Astrocyte (in vitro differentiated cells and primary cell): ENCODE measurements around the gene OGFOD3. TPM values are rescaled to one million over a fixed set of nuclear protein-coding genes. Genes with fewer than 3 reads are reported as not detected.

Experiments
- DNase-seq: peaks from one replicate; pipeline ENCODE4 v3.0.0-alpha.2; 2010; ENCODE audit warnings: low read depth
- FAIRE-seq: peaks from 2 replicates; lab custom pipeline; 2011; peaks lifted over from hg19 to GRCh38; lab: Jason Lieb, UNC
- H2AFZ ChIP-seq: 2 replicates; pipeline ENCODE4 v1.6.0; 2012; ENCODE audit warnings: low read depth, low read length, inconsistent platforms
- H3K27ac ChIP-seq: 2 replicates; pipeline ENCODE4 v1.5.1; 2011; ENCODE audit warnings: low read depth, low read length, inconsistent platforms
- H3K27me3 ChIP-seq: 2 replicates; pipeline ENCODE4 v1.6.0; 2011; ENCODE audit warnings: low read length, inconsistent platforms; ENCODE audit not compliant: insufficient read depth
- H3K36me3 ChIP-seq: 2 replicates; pipeline ENCODE4 v1.5.1; 2011; ENCODE audit warnings: low read length, inconsistent platforms; ENCODE audit not compliant: insufficient read depth
- H3K4me1 ChIP-seq: 2 replicates; pipeline ENCODE4 v1.5.1; 2011; ENCODE audit warnings: low read length, inconsistent platforms; ENCODE audit not compliant: insufficient read depth
- H3K4me2 ChIP-seq: 2 replicates; pipeline ENCODE4 v1.6.0; 2012; ENCODE audit warnings: low read length, inconsistent platforms
- H3K4me3 ChIP-seq: 2 replicates; pipeline ENCODE4 v1.5.1; 2011; ENCODE audit warnings: low read depth, mild to moderate bottlenecking, low read length, inconsistent platforms; ENCODE audit not compliant: insufficient read depth
- H3K79me2 ChIP-seq: 2 replicates; pipeline ENCODE4 v1.6.0; 2012; ENCODE audit warnings: mild to moderate bottlenecking, low read length, inconsistent platforms; ENCODE audit not compliant: insufficient read depth
- H3K9ac ChIP-seq: 2 replicates; pipeline ENCODE4 v1.6.0; 2012; ENCODE audit warnings: mild to moderate bottlenecking, low read length, inconsistent platforms
- H3K9me3 ChIP-seq: 2 replicates; pipeline ENCODE4 v1.5.1; 2012; ENCODE audit warnings: low read depth, mild to moderate bottlenecking, low read length, inconsistent platforms; ENCODE audit not compliant: insufficient read depth
- H4K20me1 ChIP-seq: 2 replicates; pipeline ENCODE4 v1.6.0; 2012; ENCODE audit warnings: low read length, inconsistent platforms; ENCODE audit not compliant: insufficient read depth
- H3K27ac Mint-ChIP-seq: one replicate; pipeline ENCODE4 v1.8.0; 2021; ENCODE audit warnings: mild to moderate bottlenecking, mixed read lengths; ENCODE audit not compliant: unreplicated experiment
- H3K27me3 Mint-ChIP-seq: one replicate; pipeline ENCODE4 v1.8.0; 2021; ENCODE audit warnings: low read depth, mixed read lengths; ENCODE audit not compliant: unreplicated experiment
- H3K36me3 Mint-ChIP-seq: one replicate; pipeline ENCODE4 v1.8.0; 2021; ENCODE audit warnings: low read depth, mixed read lengths; ENCODE audit not compliant: unreplicated experiment
- H3K4me1 Mint-ChIP-seq: one replicate; pipeline ENCODE4 v1.8.0; 2021; ENCODE audit warnings: low read depth, mixed read lengths; ENCODE audit not compliant: unreplicated experiment
- H3K4me3 Mint-ChIP-seq: one replicate; pipeline ENCODE4 v1.8.0; 2021; ENCODE audit warnings: mild to moderate bottlenecking, moderate library complexity, mixed read lengths; ENCODE audit not compliant: unreplicated experiment
- H3K9me3 Mint-ChIP-seq: one replicate; pipeline ENCODE4 v1.8.0; 2021; ENCODE audit warnings: mild to moderate bottlenecking, mixed read lengths; ENCODE audit not compliant: unreplicated experiment
- CTCF ChIP-seq: IDR thresholded peaks from 2 replicates; pipeline ENCODE4 v1.5.1; 2011; ENCODE audit warnings: low read depth, mild to moderate bottlenecking, inconsistent platforms, low read length, moderate library complexity; ENCODE audit not compliant: insufficient read depth
- EZH2 ChIP-seq: IDR thresholded peaks from 2 replicates; pipeline ENCODE4 v1.6.1; 2012; ENCODE audit warnings: mild to moderate bottlenecking, low read length, inconsistent platforms; ENCODE audit not compliant: insufficient read depth
- total RNA-seq: library from RNA; stranded (reverse); gene quantifications from 2 replicates; pipeline ENCODE4 v1.2.1, GENCODE V29; 2021

OGFOD3 gene
- total RNA-seq, 1 donor from 2014 or later = 20.9 TPM

- no peaks in the 10 kb centered on the region for H3K36me3 ChIP-seq
- Mint-ChIP-seq H3K27ac (no peak overlapping the region), H3K27me3 (peaks cover 11% of the 10 kb centered on the region), H3K4me3 (no peak overlapping the region), H3K9me3 (no peaks in the 10 kb centered on the region), H3K36me3 (peaks cover 2% of the 10 kb centered on the region), H3K4me1 (no peaks in the 10 kb centered on the region)
- H3K9me3 ChIP-seq = no peaks in the 10 kb centered on the region
- TF ChIP-seq EZH2 (no peak), CTCF (no peak)
- H2AFZ ChIP-seq = no peak overlapping the region
- H3K4me1 ChIP-seq = no peaks in the 10 kb centered on the region
- no peak overlapping the region for H3K4me3 ChIP-seq
- no peak overlapping the region for H3K27ac ChIP-seq
- H3K4me2 ChIP-seq = no peak overlapping the region
- H3K9ac ChIP-seq = no peak overlapping the region
- peaks cover 4% of the 10 kb centered on the region for H4K20me1 ChIP-seq
- no peaks in the 10 kb centered on the region for H3K79me2 ChIP-seq
- H3K27me3 ChIP-seq = peaks cover 7% of the 10 kb centered on the region
- DNase-seq = peak; percentile 7
- FAIRE-seq = no peak
Measured at GRCh38 chr17:82388223-82388921, 30.0 kb downstream of the OGFOD3 start.

- no peak overlapping the region for H2AFZ ChIP-seq
- H3K4me1 Mint-ChIP-seq = no peaks in the 10 kb centered on the region
- H3K27ac Mint-ChIP-seq = peak overlapping the region; percentile 67
- FAIRE-seq (no peak), DNase-seq (no peak)
- no peak overlapping the region for H3K4me3 ChIP-seq
- H3K27ac ChIP-seq = no peak overlapping the region
- peaks cover 7% of the 10 kb centered on the region for H3K27me3 ChIP-seq
- H3K9me3 ChIP-seq = no peaks in the 10 kb centered on the region
- peaks cover 4% of the 10 kb centered on the region for H4K20me1 ChIP-seq
- H3K36me3 Mint-ChIP-seq = peaks cover 2% of the 10 kb centered on the region
- peaks cover 11% of the 10 kb centered on the region for H3K27me3 Mint-ChIP-seq
- no peak overlapping the region for H3K4me3 Mint-ChIP-seq
- no peaks in the 10 kb centered on the region for H3K36me3 ChIP-seq
- H3K4me1 ChIP-seq = no peaks in the 10 kb centered on the region
- TF ChIP-seq EZH2 = no peak
- H3K9ac ChIP-seq = no peak overlapping the region
- H3K79me2 ChIP-seq = no peaks in the 10 kb centered on the region
- H3K9me3 Mint-ChIP-seq = no peaks in the 10 kb centered on the region
- no peak overlapping the region for H3K4me2 ChIP-seq
Measured at GRCh38 chr17:82387705-82388106, 30.7 kb downstream of the OGFOD3 start.

GRCh38 chr17:82386881-82387704 is 31.3 kb downstream of the OGFOD3 start:
- TF ChIP-seq EZH2 (no peak), CTCF (no peak)
- H3K9me3 Mint-ChIP-seq = no peaks in the 10 kb centered on the region
- peaks cover 4% of the 10 kb centered on the region for H4K20me1 ChIP-seq
- H3K4me1 Mint-ChIP-seq = no peaks in the 10 kb centered on the region
- H3K27ac ChIP-seq = no peak overlapping the region
- no peak overlapping the region for H3K9ac ChIP-seq
- no peaks in the 10 kb centered on the region for H3K79me2 ChIP-seq
- FAIRE-seq (no peak), DNase-seq (no peak)
- H2AFZ ChIP-seq = no peak overlapping the region
- H3K4me3 Mint-ChIP-seq = no peak overlapping the region
- H3K4me1 ChIP-seq = no peaks in the 10 kb centered on the region
- no peak overlapping the region for H3K4me2 ChIP-seq
- H3K27ac Mint-ChIP-seq = peak overlapping the region; percentile 67
- no peak overlapping the region for H3K4me3 ChIP-seq
- peaks cover 12% of the 10 kb centered on the region for H3K27me3 Mint-ChIP-seq
- H3K36me3 ChIP-seq = no peaks in the 10 kb centered on the region
- H3K27me3 ChIP-seq = peaks cover 7% of the 10 kb centered on the region
- H3K9me3 ChIP-seq = no peaks in the 10 kb centered on the region
- peaks cover 2% of the 10 kb centered on the region for H3K36me3 Mint-ChIP-seq
